Mammary epithelial cell (primary cell): ENCODE data around the gene ZNF362.

Experiments
- EZH2 ChIP-seq: IDR thresholded peaks from 2 replicates; pipeline ENCODE4 v1.6.1; 2012; ENCODE audit warnings: low read length, inconsistent platforms, borderline replicate concordance
- TF ChIP-seq, protein P1 (sequence below), 2 donors: IDR thresholded peaks in 1 of 2; conservative IDR thresholded peaks in 1 of 2; 2 replicates each; pipeline ENCODE4 v1.5.1; 2011 to 2012; ENCODE audit warnings: inconsistent platforms in 2 of 2, low read length in 2 of 2, mild to moderate bottlenecking in 2 of 2, control low read depth in 1 of 2, low read depth in 1 of 2; ENCODE audit not compliant: insufficient read depth in 1 of 2; ENCODE audit errors: extremely low read depth in 1 of 2

DNA sequence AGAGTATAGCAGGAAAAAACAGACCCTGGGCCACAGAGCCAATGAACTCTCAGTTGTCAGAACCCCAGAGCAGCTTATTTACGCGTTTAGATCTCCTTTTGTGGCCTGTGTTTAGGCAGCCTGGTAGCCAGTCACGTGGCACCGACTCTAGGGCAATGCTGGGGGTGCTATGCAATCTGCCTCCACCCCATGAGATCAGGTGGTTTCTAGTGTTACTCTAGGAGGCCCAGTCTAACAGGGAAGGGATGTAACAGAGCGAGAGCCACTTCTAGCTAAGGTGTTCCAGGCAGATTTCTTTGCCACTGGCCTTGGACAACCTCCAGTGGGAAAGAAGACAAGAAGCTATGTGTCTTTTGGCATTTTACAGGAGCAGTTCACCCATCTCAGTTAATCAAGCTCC lies 76.6 kb downstream of the ZNF362 start:
- TF ChIP-seq, protein P1, sequence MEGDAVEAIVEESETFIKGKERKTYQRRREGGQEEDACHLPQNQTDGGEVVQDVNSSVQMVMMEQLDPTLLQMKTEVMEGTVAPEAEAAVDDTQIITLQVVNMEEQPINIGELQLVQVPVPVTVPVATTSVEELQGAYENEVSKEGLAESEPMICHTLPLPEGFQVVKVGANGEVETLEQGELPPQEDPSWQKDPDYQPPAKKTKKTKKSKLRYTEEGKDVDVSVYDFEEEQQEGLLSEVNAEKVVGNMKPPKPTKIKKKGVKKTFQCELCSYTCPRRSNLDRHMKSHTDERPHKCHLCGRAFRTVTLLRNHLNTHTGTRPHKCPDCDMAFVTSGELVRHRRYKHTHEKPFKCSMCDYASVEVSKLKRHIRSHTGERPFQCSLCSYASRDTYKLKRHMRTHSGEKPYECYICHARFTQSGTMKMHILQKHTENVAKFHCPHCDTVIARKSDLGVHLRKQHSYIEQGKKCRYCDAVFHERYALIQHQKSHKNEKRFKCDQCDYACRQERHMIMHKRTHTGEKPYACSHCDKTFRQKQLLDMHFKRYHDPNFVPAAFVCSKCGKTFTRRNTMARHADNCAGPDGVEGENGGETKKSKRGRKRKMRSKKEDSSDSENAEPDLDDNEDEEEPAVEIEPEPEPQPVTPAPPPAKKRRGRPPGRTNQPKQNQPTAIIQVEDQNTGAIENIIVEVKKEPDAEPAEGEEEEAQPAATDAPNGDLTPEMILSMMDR (conservative IDR thresholded peaks at IDR 0.05 in 1 of 2, IDR thresholded peaks at IDR 0.05 in 1 of 2; ENCODE audit: extremely low read depth in 1 of 2, insufficient read depth in 1 of 2, low read depth in 1 of 2, low read length in 2 of 2), result no peak
- TF ChIP-seq EZH2, result no peak
